Thyroid gland (tissue), 4 donors: Measurements from ENCODE around the gene OR2AJ1.

Experiments used
- POLR2A ChIP-seq, 2 donors: fragments of 450-650 bp; IDR thresholded peaks; one replicate each; pipeline ENCODE4 v1.6.1; 2017; ENCODE audit warnings: antibody characterized with exemption in 2 of 2, mild to moderate bottlenecking in 2 of 2, moderate library complexity in 1 of 2
- TF ChIP-seq, protein P1 (sequence below), 6 experiments: fragments of 200-600 bp in 3 of 6; fragments of 450-650 bp in 3 of 6; sonication (generic) in 3 of 6; IDR thresholded peaks; one replicate each; pipeline ENCODE4 v1.5.1; 2016 to 2019; ENCODE audit warnings: antibody characterized with exemption in 6 of 6, mild to moderate bottlenecking in 2 of 6, inconsistent platforms in 1 of 6, moderate library complexity in 1 of 6

DNA sequence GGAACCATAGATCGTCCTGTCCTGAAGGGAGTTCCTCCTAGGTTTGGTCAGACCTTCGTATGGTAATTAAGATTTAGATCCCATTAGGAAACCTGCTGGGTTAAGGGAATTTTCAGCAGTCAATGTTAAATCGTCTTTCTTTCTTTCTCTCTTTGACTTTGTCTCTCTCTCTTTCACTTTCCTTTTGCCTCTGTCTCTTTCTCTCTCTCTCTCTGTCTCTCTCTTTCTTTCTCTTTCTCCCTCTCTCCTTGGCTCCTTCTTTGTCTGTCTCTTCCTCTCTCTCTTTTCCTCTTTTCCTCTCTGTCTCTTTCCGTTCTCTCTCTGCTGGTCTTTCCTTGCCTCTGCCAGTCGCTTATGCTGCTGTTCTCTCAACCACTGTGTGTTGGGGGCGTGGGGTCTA is 20.6 kb upstream of the OR2AJ1 start:
- TF ChIP-seq, protein P1, sequence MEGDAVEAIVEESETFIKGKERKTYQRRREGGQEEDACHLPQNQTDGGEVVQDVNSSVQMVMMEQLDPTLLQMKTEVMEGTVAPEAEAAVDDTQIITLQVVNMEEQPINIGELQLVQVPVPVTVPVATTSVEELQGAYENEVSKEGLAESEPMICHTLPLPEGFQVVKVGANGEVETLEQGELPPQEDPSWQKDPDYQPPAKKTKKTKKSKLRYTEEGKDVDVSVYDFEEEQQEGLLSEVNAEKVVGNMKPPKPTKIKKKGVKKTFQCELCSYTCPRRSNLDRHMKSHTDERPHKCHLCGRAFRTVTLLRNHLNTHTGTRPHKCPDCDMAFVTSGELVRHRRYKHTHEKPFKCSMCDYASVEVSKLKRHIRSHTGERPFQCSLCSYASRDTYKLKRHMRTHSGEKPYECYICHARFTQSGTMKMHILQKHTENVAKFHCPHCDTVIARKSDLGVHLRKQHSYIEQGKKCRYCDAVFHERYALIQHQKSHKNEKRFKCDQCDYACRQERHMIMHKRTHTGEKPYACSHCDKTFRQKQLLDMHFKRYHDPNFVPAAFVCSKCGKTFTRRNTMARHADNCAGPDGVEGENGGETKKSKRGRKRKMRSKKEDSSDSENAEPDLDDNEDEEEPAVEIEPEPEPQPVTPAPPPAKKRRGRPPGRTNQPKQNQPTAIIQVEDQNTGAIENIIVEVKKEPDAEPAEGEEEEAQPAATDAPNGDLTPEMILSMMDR (IDR thresholded peaks at IDR 0.05) = no peak
- TF ChIP-seq POLR2A (IDR thresholded peaks at IDR 0.05) = no peak
